GM21786 (cell line): ENCODE measurements around the gene FOXA1.

Experiments
- ATAC-seq: cut with Tn5 transposase; IDR thresholded peaks from one replicate; pipeline ENCODE4 v1.9.1; 2021; ENCODE audit not compliant: unreplicated experiment

FOXA1 gene

DNA sequence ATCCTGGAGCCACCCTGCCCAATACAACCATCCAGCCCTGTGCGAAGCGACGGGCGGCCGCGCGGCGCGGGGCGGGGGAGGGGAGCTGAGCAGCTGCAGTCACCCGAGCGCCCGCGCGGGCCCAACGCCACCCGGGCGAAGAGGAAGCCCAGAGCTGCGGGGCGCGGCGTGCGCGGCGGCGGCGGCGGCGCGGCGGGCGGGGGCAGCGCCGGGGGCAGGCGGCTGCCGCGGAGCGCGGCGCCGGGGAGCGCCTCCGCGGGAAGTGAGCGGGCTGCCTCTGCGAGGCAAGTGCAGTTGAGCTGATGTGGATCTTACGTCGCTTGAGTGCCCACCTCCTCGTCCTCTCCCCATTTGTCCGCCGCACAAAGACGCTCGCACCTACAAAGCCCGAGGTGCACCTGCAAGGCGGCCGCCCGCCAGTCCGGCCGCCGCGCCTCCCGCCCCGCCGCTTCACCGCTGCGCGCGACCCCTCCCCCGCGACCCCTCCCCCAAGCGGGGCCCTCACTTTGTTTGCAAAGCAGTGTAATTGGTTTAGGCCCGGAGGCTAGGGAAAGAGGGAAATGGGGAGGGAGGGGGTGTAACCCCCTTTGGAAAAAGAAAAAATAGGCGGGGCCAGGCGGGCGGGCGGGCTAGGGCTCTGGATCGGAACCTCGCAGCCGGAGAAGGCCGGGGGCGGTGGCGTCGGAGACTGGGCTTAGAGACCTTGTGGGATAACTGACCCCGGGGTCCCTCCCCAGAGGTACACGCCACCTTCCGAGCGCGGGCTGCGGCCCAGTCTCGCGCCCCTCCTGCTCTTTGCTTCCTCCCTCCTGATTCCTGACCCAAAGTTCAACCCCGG is at the start of gene FOXA1, which contains the start of gene TTC6:
FOXA1 (minus strand) TSS at position 279 of the 838 bp plus-strand sequence; CDS start at position 2, 277 bp downstream.
TTC6 (plus strand) TSS at position 659 of the 838 bp plus-strand sequence. CDS start 26,436 bp downstream, outside the sequence.
- ATAC-seq: no peak

GRCh38 chr14:37643701-37644100 is 48.7 kb upstream of the FOXA1 start:
- ATAC-seq: no peak

GRCh38 chr14:37642125-37642524 is 47.1 kb upstream of the FOXA1 start:
- ATAC-seq: no peak

DNA sequence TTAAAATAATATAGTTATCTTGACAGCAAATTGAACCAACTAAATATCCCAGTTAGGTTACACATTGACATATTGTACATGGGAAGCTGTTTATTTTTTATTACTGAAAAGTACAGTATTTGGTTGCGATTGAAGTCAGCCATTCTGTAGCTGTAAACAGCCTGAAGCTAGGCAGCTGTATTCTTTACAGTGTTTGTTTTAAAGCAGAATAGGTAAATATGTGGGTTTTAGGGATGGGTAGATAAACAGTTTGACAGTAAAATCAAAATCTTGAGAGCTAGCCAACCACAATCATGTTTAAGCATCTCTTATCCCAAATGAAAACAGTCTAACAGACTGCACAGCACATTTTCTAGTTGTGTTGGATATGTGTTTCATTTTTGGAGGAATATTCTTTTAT is 46.1 kb upstream of the FOXA1 start:
- ATAC-seq: no peak

- ATAC-seq: no peak
Measured at GRCh38 chr14:37638599-37638998, 43.5 kb upstream of the FOXA1 start.

GRCh38 chr14:37637341-37637740 is 42.3 kb upstream of the FOXA1 start:
- ATAC-seq: no peak

DNA sequence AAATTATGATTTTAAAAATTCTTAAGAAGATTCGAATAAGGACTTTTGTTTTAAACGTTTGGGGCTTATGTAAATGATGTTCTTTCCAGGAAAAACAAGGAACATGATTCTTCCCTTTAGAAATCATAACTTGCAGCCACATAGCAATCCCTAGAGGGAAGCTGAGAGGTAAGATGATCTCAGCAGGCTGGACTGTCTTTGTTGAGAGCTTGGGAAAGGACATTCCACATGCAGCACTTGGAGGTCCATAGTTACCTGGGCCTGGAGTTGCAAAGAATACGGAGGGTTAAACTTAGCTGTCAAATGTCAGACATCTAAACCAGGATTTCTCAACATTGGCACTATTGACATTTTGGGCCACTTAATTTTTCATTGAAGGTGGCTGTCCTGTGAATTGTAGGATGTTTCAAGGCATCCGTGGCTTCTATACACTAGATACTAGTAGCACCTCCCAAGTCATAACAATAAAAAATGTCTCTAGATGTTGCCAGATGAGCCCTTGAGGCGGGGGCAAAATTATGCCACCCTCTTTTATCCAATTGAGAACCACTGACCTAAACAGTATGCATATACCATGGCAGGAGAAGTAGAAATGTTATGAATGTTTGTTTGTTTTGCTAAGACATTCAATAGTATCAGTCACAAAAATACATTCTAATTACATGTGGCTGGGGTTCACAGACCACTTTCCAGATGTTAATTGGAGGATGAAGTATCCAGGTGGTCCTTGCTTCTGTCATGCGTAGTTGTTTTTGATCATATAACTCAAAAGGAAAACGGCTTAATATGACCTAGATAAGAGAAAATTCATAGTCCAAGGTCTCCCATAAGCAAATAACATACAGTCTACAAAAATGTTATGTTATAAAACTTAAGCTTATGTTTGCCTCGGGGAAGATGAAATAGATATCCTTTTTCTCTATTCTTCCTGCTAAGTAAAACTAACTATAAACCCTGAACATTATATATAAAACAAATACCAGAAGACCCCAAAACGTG is 30.8 kb upstream of the FOXA1 start:
- ATAC-seq: no peak

DNA sequence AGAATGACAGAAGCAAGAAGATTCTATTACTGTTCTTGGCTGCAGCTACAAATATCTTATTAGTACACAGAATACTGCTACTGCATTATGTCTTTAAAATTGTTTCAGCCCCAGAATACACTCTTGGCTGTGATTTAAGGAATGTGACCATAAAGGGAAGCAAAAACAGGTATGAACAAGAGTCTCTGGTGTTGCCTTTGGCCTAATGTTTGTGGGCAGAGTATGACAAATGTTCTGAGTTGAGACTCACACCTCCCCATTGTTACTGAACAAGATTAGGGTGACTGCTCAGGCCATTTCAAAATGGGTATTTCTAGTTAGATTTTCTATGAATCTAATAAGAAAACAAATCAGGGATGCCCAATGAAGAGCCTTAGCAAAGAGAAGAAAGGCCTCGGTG is 28.9 kb upstream of the FOXA1 start:
- ATAC-seq: no peak

DNA sequence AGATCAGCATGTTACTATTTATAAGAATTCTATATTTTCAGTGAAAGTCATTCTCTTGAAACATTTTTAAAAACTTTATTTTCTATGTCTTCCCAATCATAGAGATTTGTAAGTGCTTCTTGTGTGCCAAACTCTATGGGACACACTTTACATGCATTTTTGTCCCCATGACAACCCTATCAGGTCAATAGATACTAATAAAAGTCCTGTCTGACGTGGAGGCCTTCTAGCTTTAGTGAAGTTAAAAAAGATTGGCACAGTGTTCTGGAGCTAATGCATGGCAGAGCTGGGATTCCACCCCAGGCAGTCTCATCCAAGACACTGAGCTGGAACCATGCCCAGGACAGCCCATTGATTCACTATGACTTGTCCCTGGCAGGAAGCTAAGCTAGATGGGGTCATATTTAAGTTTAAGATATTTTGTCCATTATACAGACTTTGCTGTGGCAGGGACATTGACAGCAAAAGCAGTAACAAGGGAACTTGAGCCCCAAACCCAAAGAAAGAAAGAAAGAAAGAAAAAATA is 28.4 kb upstream of the FOXA1 start:
- no peak for ATAC-seq

DNA sequence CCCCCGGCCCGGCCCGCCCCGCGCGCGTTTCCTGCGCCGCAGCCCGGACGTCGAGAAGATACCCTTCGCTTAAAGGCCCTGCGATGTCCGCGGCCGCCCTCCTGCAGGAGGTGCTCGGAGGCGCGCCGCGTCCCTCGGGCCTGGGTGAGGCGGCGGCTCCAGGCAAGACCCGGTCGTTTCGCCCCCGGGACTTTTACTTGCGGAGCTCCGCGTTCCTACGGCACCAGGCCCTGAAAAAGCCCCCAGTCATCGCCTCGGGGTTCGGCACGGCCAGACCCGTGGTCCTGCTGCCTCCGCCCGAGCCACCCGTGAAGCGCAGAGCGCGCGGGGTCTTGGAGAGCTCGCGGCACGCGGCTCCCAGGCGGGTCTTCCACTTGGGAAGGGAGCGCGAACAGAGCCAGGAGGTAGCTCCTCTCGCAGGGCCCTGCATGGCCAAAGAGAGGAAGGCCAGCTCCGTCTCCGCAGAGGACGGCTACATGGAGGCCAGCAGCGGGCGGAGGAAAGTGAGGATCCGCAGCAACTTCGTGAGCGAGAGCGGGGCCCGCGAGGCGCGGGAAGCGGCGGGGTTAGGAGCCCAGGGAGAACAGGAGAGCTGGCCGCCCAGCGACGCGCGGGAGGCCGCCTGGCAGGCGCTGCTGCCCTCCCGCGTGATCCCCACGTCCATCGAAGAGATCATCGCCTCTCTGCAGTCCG is 27.3 kb upstream of the FOXA1 start:
- ATAC-seq: no peak

DNA sequence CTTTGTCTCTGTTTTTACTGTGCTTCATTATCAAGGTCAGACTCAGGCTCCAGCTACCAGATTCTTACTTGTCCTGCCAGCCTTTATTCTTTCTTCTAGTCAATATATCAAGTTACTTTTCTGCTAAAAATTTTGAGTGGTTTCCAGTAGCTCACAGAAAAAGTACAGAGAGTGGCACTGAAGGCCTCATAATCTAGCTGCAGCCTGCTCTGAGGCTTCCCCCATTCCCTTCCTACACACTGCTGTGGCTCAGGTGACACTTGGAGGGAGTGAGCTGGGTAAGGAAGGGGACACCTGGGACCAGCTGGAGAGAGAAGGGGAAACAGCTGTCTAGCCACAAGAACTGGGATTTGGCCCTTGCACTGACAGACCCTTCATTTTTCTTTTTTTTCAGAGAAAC is 25.8 kb upstream of the FOXA1 start:
- no peak for ATAC-seq

GRCh38 chr14:37618498-37619028 is 23.5 kb upstream of the FOXA1 start:
- no peak for ATAC-seq

- no peak for ATAC-seq
Measured at GRCh38 chr14:37617864-37618365, 22.9 kb upstream of the FOXA1 start.

DNA sequence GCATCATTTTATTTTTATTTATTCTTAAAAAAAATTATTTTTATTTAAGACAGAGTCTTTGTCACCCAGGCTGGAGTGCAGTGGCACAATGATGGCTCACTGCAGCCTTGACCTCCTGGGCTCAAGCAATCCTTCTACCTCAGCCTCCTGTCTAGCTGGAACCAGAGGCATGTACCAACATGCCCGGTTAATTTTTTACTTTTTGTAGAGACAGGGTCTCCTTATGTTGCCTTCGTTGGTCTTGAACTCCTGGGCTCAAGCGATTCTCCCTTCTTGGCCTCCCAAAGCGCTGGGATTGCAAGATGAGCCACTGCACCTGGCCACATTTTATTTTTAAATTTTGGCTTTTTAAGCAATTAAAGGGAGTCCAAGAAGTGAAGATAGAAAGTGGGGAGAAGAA is 21.8 kb upstream of the FOXA1 start:
- ATAC-seq: no peak

DNA sequence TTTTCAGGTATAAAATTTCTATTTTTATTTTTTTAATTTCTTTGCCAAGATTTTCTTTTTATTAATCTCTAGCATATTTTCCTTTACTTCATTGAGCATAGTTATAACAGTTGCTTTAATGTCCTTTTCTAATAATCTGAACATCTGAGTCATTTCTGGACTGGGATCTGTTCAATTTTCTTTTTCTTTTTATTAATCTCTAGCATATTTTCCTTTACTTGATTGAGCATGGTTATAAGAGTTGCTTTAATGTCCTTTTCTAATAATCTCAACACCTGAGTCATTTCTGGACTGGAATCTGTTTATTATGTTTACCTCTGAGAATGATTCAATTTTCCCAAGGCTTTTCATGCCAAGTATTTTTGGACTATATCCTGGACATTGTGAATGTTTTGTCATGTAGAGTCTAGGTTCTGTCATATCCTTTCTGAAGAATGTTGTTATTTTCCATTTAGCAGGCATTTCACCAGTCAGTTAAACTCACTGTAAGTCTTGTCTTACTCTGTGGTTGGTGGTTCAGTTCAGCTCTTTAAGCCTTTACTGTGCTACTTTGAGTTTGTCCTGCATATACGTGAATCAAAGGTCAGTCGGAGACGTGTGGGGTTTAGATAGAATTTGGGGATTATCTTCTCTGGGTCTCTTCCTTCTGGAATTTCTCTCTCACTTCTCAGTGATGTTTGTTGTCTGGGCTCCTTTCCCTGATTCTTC is 20.7 kb upstream of the FOXA1 start:
- ATAC-seq: no peak

- ATAC-seq: no peak
Measured at GRCh38 chr14:37610945-37611523, 16.0 kb upstream of the FOXA1 start.

- ATAC-seq: no peak
Measured at GRCh38 chr14:37608649-37609048, 13.6 kb upstream of the FOXA1 start.

DNA sequence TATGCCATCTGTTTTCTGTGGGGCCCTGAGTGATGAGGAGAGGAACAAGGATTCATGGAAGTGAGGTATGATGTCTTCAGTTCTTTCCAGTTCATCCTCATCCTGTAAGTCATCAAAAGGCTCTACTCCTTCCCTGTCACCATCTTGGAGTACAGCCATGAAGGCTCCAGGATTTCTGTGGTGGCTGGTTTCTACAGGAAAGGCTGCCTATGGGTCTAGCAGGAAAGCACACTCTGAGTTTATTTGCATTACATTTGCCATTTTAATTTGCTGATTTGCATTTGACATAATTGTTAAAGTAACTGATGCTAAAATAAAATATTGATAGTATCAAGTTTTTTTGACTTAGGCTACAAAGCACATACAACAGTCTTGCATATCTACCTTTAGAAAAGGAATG is 11.6 kb upstream of the FOXA1 start:
- no peak for ATAC-seq

DNA sequence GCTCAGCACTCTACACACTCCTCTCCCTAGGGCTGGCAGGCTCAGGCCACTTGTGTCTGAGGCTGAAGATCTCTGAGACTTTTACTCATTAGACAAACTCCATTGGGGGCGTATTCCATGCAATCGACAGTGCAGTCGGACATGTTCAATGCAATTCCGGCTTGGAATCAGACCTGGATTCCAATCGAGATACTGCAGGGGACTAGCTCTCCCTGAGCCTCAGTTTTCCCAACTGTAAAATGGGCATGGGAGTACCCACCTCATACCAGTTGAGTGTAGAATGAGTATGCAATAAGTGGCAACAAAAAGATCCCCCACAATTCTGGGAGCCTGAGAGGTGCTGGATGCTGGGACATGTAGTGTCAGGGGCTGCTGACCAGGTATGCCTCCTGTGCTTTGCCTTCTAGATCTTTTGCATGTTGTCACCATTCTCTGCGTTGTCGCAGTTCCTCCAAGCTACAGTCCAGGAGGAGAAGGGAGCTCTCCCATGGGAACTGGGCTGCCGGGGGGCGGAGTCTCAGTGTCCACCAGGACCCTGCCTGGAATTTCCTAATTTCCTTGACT is 8.7 kb upstream of the FOXA1 start:
- ATAC-seq: no peak
